Fibroblast of the aortic adventitia (primary cell): ENCODE results near the gene HNRNPLL. TPM values are rescaled to one million over a fixed set of nuclear protein-coding genes. Genes with fewer than 3 reads are reported as not detected.
"Not testable (repeated sequence)": the region's sequence is repeated elsewhere in the genome, so short reads cannot be mapped to it uniquely, and the experiment has no call there.

Experiments
- DNase-seq: peaks from one replicate; pipeline ENCODE4 v3.0.0-alpha.2; 2010; ENCODE audit warnings: low read depth
- H3K4me3 ChIP-seq: 2 replicates; pipeline ENCODE4 v1.5.1; 2011; ENCODE audit warnings: low read depth, mild to moderate bottlenecking, control low read depth, low read length, moderate library complexity
- total RNA-seq: library from RNA; depleted of rRNA; stranded (reverse); fragments of >200 nt; gene quantifications from 2 replicates; pipeline ENCODE4 v1.2.3, GENCODE V29; 2012; ENCODE audit warnings: low replicate concordance
- TF ChIP-seq, protein P1 (sequence below): IDR thresholded peaks from 2 replicates; pipeline ENCODE4 v1.5.1; 2011; ENCODE audit warnings: mild to moderate bottlenecking, low read length, control low read depth, inconsistent platforms; ENCODE audit not compliant: insufficient read depth

HNRNPLL gene
- total RNA-seq, 1 donor = 45.0 TPM

DNA sequence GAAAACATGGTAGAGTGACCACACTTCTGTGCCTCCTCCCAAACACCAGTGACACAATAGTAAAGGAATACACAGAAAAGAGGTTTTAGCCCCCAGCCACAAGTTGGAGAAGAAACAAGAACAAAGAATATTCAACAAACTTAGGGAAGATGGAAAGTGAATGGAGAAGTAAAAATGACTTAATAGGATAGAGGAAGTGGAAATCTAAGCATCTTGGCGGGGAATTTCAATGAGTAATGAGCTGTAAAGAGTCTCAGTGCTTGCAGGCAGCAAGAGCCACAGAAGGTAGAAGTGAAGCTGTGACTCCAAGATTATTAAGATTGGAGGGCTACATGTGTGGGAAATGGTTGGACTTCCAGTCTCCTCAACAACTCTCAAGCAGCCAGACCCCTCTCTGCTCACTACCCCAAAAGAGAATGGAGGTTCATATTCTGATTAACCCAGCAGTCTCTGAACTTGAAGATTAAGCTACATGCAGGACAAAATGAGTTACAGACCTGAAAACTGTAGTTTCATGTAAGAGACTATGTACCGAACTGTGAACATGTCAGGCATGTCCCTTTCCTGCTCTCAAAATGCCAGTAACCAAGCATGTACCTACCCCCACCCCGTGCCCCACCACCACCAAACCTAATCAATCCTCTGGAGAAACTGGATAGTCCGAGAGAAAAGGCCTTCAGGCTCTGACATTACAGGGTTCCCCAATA, 16.9 kb upstream of the HNRNPLL start:
- TF ChIP-seq, protein P1, sequence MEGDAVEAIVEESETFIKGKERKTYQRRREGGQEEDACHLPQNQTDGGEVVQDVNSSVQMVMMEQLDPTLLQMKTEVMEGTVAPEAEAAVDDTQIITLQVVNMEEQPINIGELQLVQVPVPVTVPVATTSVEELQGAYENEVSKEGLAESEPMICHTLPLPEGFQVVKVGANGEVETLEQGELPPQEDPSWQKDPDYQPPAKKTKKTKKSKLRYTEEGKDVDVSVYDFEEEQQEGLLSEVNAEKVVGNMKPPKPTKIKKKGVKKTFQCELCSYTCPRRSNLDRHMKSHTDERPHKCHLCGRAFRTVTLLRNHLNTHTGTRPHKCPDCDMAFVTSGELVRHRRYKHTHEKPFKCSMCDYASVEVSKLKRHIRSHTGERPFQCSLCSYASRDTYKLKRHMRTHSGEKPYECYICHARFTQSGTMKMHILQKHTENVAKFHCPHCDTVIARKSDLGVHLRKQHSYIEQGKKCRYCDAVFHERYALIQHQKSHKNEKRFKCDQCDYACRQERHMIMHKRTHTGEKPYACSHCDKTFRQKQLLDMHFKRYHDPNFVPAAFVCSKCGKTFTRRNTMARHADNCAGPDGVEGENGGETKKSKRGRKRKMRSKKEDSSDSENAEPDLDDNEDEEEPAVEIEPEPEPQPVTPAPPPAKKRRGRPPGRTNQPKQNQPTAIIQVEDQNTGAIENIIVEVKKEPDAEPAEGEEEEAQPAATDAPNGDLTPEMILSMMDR = no peak
- peak; percentile 63 for DNase-seq
- no peak overlapping the region for H3K4me3 ChIP-seq

DNA sequence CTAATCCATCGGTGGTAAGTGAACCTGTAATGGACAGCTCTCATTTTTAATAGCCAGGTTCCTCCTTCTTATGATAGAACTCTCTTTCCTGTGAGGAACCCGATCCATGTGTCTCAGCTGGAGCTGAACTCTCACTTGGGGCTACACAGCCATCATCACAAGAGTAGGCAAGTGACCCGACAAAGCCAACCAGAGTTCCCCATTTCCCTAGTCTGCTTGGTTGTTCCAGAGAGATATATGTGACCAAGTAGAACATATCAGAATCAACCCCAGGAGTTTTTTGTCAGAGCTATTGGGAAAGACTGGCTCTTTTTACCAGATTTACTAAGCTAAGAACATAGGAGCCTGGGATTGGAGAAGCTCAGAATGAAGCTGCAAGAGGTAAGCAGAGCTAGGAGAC, 14.6 kb upstream of the HNRNPLL start:
- no peak overlapping the region for H3K4me3 ChIP-seq
- TF ChIP-seq, protein P1 = no peak
- no peak for DNase-seq

DNA sequence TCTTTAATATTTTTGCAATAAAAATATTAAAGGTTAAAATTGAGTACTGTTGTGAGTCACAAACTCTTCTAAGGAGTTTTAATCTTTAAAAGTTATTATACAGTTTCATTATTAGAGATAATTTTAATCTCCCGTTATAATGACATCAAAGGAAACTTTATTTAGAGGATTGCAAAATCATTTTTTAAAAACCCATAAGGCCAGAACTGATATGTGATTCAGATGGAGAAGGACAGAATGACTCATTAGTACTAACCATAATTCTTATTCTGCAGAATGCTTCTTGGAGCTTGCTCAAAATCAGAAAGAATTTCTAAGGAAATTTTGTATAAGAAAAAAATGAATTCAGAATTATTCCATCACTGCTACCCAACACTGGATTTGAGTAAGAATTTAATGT, 12.5 kb upstream of the HNRNPLL start:
- no peak overlapping the region for H3K4me3 ChIP-seq
- TF ChIP-seq, protein P1 = no peak
- DNase-seq = peak; percentile 74

DNA sequence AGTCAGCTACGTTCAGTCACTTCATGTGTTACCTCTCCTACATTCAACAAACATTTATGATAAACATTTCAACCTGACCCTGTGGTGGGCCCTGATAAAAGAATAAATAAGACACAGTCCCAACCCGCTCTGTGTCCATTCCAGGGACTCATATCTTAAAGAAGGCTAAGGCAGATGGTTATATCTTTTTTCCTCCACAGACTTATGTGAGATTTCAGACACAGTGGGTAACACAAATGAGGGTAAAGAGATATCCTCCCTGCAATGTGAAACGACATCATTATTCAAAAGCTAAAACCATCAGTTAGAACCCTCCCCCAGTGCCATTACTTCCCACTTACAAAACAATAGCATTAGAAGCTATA, 11.1 kb upstream of the HNRNPLL start:
- TF ChIP-seq, protein P1 = no peak
- DNase-seq = no peak
- H3K4me3 ChIP-seq = no peak overlapping the region

DNA sequence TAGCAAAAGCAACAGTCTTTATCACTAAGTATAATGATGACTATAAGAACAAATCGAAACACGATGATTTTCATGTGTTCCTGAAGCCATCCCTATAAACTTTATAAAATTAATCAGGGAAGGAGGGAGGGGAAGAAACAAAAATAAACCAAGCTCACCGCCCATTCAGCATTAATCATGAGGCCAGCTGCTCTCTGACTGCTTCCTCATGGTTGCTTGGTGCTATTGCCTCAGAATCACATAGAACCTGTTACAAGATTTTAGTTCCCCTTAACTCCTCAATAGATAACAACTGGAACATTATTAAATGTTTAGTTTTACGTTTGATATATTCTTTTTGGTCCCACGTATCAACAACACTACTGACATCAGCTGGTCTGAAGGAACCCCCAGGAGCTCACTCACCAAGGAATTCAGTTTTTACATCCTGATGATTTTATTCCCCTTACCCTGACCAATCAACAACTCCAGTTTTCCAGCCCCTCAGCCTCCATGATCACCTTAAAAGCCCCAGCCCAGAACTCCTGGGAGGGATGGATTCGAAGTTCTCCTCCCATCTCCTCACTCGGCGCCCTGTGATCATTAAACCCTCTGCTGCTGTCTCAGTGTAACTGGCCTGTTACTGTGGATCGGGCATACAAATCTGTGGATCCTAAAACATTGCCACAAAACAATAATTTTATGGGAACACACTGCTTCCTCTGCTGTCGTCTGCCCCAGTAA, 10.6 kb upstream of the HNRNPLL start:
- DNase-seq = peak; percentile 57
- TF ChIP-seq, protein P1 = no peak
- H3K4me3 ChIP-seq = no peak overlapping the region

DNA sequence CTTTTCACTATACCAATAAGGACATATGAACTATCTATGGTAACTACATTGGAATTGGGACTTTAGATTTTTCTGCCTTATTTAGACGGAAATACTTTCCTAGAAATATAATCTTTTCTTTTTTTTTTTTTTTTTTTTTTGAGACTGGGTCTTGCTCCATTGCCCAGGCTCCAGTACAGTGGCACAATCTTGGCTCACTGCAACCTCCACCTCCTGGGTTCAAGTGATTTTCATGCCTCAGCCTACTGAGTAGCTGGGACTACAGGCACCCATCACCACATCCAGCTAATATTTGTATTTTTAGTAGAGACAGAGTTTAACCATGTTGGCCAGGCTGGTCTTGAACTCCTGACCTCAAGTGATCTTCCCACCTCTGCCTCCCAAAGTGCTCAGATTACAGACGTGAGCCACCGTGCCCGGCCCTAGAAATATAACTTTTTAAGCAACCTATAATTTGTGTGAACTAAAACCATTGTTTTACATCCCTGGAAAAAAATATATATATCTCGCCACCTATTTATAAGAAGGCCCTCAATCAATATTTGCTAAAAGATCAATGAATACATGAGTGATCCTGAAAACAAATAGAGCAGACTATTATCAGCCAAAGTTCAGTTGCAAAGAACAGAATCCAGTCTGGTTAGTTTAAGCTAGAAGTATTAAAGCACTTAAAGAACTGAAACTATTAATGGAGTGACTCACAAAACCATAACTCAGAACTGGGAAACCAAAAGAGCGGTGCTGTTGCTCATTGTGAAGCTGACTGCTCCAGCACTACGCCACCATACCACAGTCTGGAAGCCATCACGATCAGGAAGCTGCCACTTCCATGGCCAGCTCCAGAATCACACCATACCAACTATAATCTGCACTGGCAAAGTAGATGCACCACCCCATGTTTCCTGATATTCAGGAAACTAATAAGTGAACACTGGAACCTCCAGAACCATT, 8.4 kb upstream of the HNRNPLL start:
- DNase-seq = no peak
- no peak overlapping the region for H3K4me3 ChIP-seq
- TF ChIP-seq, protein P1 = no peak

DNA sequence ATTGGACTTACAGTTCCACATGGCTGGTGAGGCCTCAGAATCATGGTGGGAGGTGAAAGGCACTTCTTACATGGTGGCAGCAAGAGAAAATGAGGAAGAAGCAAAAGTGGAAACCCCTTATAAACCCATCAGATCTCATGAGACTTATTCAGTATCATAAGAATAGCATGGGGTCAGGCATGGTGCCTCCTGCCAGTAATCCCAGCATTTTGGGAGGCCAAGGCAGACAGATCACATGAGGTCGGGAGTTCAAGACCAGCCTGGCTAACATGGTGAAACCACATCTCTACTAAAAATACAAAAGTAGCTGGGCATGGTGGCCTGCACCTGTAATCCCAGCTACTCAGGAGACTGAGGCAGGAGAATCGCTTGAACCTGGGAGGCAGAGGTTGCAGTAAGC, 6.5 kb upstream of the HNRNPLL start:
- DNase-seq, H3K4me3 ChIP-seq: not testable (repeated sequence)
